ENCODE results near the gene CASZ1.

DNA sequence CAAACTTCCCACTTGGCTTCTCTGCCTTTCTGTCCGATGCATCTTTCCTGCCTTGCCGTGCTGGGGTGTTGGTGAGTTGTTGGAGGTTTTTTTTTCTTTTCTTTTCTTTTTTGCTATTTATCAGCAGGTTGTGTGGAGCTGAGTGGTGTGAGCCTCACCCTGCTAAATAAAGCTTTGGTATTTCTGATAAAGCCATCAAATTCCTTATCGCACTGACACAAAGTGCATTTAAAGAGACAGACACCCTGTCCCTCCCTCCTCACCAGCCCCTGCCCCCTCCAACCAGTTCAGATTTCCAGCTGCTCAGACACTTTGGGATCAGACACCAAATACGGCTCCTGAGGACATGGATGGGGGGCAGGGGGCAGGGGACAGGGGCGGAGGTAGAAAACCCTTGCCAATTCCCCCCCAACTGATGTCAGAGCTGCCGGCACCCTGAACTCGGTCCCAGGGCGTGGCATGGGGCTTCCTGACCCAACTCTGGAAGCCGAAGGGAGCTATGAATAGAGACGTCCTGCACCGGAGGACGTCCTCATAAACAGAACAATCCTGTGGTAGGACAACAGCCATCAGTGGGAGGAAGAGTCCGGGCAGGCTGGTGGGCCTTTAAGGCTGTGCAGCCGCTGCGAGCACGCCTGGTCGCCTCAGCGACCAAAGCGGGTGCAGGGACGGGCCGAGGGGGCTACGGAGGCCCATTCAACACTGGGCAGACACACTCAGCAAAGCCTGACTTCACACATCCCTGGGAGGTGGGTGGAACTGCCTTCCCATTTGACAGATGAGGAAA lies 79.0 kb downstream of the CASZ1 start:
- TF ChIP-seq, protein P1, sequence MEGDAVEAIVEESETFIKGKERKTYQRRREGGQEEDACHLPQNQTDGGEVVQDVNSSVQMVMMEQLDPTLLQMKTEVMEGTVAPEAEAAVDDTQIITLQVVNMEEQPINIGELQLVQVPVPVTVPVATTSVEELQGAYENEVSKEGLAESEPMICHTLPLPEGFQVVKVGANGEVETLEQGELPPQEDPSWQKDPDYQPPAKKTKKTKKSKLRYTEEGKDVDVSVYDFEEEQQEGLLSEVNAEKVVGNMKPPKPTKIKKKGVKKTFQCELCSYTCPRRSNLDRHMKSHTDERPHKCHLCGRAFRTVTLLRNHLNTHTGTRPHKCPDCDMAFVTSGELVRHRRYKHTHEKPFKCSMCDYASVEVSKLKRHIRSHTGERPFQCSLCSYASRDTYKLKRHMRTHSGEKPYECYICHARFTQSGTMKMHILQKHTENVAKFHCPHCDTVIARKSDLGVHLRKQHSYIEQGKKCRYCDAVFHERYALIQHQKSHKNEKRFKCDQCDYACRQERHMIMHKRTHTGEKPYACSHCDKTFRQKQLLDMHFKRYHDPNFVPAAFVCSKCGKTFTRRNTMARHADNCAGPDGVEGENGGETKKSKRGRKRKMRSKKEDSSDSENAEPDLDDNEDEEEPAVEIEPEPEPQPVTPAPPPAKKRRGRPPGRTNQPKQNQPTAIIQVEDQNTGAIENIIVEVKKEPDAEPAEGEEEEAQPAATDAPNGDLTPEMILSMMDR (IDR thresholded peaks at IDR 0.05) = no peak
- no peak for TF ChIP-seq POLR2A (IDR thresholded peaks at IDR 0.05)

Measured in thyroid gland (tissue), 4 donors.